ENCODE measurements around the gene PSG7. TPM values are rescaled to one million over a fixed set of nuclear protein-coding genes. Genes with fewer than 3 reads are reported as not detected.
A peak's percentile ranks its signal among the peaks of the same experiment; 100 is the strongest.
"Not testable (repeated sequence)": the region's sequence is repeated elsewhere in the genome, so short reads cannot be mapped to it uniquely, and the experiment has no call there.

PSG7 gene
- total RNA-seq, 1 donor from 2014 or later, result not detected

DNA sequence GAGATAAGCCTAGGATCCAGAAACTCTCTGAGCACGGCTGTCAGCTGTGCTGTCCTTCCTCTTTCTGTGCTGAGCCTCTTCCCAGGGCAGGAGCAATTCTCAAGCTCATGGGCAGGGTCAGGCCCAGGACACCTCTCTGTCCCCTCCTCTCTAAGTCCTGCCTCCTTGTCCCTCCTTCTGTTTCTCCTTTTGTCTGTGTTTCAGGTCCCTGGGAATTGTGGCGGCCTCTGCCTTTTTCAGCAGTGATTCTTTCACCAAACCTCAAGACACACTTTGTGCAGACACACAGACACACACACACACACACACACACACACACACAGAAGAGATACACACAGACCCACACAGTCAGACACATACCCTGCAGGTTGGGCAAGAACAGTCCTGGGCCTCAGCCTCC lies 57.4 kb downstream of the PSG7 start, which contains the start of gene PSG1:
Gene PSG1 (minus strand): TSS at position 101 of the 400 bp plus-strand sequence. CDS start 132 bp downstream, outside the sequence.
- FAIRE-seq (no peak), DNase-seq (ENCODE audit: low read depth) (no peak)
- Histone ChIP-seq H3K36me3 (ENCODE audit: control insufficient read depth, insufficient read depth, low read length) (no peaks in the 10 kb centered on the region), H3K27me3 (ENCODE audit: control insufficient read depth, insufficient read depth, low read length) (no peaks in the 10 kb centered on the region), H3K4me3 (ENCODE audit: low read depth, low read length) (no peak within 1 kb of the TSS)
- TF ChIP-seq, protein P1, sequence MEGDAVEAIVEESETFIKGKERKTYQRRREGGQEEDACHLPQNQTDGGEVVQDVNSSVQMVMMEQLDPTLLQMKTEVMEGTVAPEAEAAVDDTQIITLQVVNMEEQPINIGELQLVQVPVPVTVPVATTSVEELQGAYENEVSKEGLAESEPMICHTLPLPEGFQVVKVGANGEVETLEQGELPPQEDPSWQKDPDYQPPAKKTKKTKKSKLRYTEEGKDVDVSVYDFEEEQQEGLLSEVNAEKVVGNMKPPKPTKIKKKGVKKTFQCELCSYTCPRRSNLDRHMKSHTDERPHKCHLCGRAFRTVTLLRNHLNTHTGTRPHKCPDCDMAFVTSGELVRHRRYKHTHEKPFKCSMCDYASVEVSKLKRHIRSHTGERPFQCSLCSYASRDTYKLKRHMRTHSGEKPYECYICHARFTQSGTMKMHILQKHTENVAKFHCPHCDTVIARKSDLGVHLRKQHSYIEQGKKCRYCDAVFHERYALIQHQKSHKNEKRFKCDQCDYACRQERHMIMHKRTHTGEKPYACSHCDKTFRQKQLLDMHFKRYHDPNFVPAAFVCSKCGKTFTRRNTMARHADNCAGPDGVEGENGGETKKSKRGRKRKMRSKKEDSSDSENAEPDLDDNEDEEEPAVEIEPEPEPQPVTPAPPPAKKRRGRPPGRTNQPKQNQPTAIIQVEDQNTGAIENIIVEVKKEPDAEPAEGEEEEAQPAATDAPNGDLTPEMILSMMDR (IDR thresholded peaks at IDR 0.05; ENCODE audit: insufficient read depth, low read length, severe bottlenecking), result no peak

DNA sequence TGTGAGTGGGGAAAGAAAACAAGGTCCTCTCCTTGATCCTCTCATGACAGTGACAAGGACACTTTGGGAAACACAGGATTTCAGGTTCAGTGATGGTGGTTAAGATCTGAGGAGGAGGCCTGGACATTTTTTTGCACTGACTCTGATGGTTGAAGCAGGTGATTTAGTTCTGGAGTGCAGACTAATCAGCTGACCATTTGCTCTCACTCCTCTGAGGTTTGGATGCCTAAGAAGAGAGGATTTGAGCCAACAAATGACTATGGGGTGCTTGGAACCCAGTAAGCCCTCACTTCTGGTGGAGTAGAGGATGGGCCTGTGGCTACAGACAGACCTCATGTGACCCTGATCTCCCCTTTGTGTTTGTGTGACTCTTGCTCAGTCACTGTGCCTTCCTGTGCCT lies 60.4 kb downstream of the PSG7 start:
- H3K27me3 ChIP-seq (ENCODE audit: control insufficient read depth, insufficient read depth, low read length); FAIRE-seq; H3K36me3 ChIP-seq (ENCODE audit: control insufficient read depth, insufficient read depth, low read length); H3K4me3 ChIP-seq (ENCODE audit: low read depth, low read length): not testable (repeated sequence)
- DNase-seq (ENCODE audit: low read depth), result peak; percentile 37

DNA sequence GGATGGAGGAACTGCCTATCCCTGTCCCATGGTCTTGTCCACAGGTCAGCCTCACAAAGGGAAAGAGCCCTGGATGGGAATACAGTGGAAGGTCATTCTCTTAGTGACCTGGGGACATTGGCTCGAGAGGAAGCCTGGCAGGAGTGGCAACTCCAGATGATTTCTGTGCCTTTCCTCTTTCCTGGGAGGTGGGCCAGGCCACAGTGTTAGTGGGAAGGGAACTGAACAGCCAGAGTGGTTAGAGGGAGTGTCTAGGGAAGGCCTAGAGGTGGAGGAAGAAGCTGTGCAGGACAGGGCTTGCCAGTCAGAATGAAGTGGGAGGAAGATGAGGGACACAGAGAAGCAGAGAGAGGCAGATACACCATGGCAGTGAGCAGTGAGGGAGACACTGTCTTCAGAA lies 61.1 kb downstream of the PSG7 start:
- H3K27me3 ChIP-seq (ENCODE audit: control insufficient read depth, insufficient read depth, low read length); H3K4me3 ChIP-seq (ENCODE audit: low read depth, low read length); H3K36me3 ChIP-seq (ENCODE audit: control insufficient read depth, insufficient read depth, low read length); FAIRE-seq: not testable (repeated sequence)
- peak; percentile 55 for DNase-seq (ENCODE audit: low read depth)

DNA sequence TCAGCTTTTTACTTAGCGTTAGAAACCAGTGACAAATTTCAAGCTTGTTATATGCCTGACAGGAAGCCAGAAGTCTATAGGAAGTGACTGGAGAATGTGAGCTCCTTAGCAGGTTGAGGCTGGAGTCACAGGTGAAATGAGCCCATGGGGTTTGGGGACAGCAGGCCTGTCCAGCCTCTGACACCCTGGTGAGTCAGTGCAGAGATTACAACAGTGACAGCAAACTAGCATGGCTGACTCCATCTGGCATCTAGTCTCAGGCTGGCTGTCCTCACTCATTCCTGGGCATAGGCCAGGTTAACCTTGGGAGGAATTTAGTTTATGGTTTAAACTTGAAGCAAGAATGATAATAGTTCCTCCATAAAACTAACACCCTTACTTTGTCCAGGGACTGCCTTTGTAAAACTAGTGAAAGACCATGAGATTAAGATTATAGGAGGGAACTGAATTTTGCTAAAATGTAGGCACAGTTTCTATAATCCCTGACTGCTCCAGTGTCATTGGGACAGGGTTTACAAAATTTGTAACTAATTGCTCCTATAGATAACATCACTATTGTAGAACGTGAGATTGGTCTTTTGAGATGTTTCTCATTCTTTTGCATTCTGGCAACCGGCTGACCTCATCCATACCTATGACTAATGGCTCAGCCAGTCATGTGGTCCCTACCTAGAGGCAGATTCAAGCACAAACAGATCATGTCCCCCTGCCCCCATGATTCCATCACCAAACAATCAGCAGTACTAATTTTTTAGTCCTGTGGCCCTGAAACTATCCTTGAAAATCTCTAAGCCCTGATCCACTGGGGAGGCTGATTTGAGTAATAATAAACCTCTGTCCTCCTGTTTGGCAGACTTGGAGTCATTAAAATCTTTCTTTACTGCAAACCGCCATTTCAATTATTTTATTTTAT lies 61.9 kb downstream of the PSG7 start:
- H3K36me3 ChIP-seq (ENCODE audit: control insufficient read depth, insufficient read depth, low read length); H3K4me3 ChIP-seq (ENCODE audit: low read depth, low read length); H3K27me3 ChIP-seq (ENCODE audit: control insufficient read depth, insufficient read depth, low read length); FAIRE-seq: not testable (repeated sequence)
- DNase-seq (ENCODE audit: low read depth), result peak; percentile 83

DNA sequence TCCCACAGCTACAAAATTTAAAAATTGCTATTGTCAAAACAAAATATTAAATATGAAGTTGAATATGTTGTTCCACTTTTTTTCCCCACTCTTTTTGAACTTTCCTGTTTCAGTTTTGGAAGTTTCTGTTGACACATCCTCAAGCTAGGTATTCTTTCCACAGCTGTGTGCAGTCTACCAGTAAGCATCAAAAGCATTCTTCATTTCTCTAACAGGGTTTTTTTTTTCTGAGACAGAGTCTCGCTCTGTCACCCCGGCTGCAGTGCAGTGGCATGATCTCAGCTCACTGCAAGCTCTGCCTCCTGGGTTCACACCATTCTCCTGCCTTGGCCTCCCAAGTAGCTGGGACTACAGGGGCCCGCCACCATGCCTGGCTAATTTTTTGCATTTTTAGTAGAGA lies 62.9 kb downstream of the PSG7 start:
- not testable (repeated sequence) for H3K27me3 ChIP-seq (ENCODE audit: control insufficient read depth, insufficient read depth, low read length); H3K36me3 ChIP-seq (ENCODE audit: control insufficient read depth, insufficient read depth, low read length); DNase-seq (ENCODE audit: low read depth); FAIRE-seq; H3K4me3 ChIP-seq (ENCODE audit: low read depth, low read length)

Other genes with a start within 250 kb of the PSG7 start
- not detected in 2 replicates for gene PSG3, start 196.7 kb downstream of the PSG7 start, total RNA-seq
- not detected in 2 replicates for gene PSG8, start 171.5 kb downstream of the PSG7 start, total RNA-seq
- gene PSG1, start 57.5 kb downstream of the PSG7 start, total RNA-seq, result not detected in 2 replicates
- gene PSG6, start 19.3 kb downstream of the PSG7 start, total RNA-seq, result not detected in 2 replicates
- not detected in 2 replicates for gene PSG11, start 89.3 kb upstream of the PSG7 start, total RNA-seq
- not detected in 2 replicates for gene PSG2, start 145.5 kb upstream of the PSG7 start, total RNA-seq
- gene PSG5, start 249.3 kb upstream of the PSG7 start, total RNA-seq, result not detected in 2 replicates

All from bronchial epithelial cell (primary cell).